ENCODE measurements around the gene DNM1.

DNM1 gene

GRCh38 chr9:128203024-128203706, at the start of gene DNM1:
DNM1 (plus strand) TSS chr9:128203379; CDS start chr9:128203471, 92 bp downstream.
- peak; percentile 51 for FAIRE-seq
- peak; percentile 96 for DNase-seq (ENCODE audit: insufficient read length, low spot score)

- FAIRE-seq = no peak
- DNase-seq (ENCODE audit: insufficient read length, low spot score) = no peak
Observed at GRCh38 chr9:128153947-128154695, 49.1 kb upstream of the DNM1 start.

- FAIRE-seq (no peak), DNase-seq (ENCODE audit: insufficient read length, low spot score) (no peak)
Observed at GRCh38 chr9:128155736-128156500, 47.3 kb upstream of the DNM1 start.

GRCh38 chr9:128159522-128159783, 43.7 kb upstream of the DNM1 start:
- FAIRE-seq (no peak), DNase-seq (ENCODE audit: insufficient read length, low spot score) (peak; percentile 37)

- FAIRE-seq (peak; percentile 26), DNase-seq (ENCODE audit: insufficient read length, low spot score) (peak; percentile 99)
Observed at GRCh38 chr9:128159784-128160602, 43.2 kb upstream of the DNM1 start, which contains the start of gene BBLN. BBLN (plus strand) TSS chr9:128160265; CDS start chr9:128160408, 143 bp downstream.

GRCh38 chr9:128160603-128160987, 42.6 kb upstream of the DNM1 start:
- FAIRE-seq (no peak), DNase-seq (ENCODE audit: insufficient read length, low spot score) (peak; percentile 58)

- FAIRE-seq (no peak), DNase-seq (ENCODE audit: insufficient read length, low spot score) (no peak)
Observed at GRCh38 chr9:128161215-128161902, 41.8 kb upstream of the DNM1 start.

GRCh38 chr9:128162215-128163026, 40.8 kb upstream of the DNM1 start:
- DNase-seq (ENCODE audit: insufficient read length, low spot score) = no peak
- no peak for FAIRE-seq

- DNase-seq (ENCODE audit: insufficient read length, low spot score) (no peak), FAIRE-seq (no peak)
Observed at GRCh38 chr9:128163027-128163515, 40.1 kb upstream of the DNM1 start.

- FAIRE-seq = no peak
Observed at GRCh38 chr9:128163523-128164306, 39.5 kb upstream of the DNM1 start.

GRCh38 chr9:128164307-128164885, 38.8 kb upstream of the DNM1 start:
- DNase-seq (ENCODE audit: insufficient read length, low spot score) (no peak), FAIRE-seq (no peak)

More at GRCh38 chr9:128163523-128164306, 39.5 kb upstream of the DNM1 start:
- no peak for DNase-seq (ENCODE audit: insufficient read length, low spot score)

GRCh38 chr9:128166169-128166568, 37.0 kb upstream of the DNM1 start:
- no peak for DNase-seq (ENCODE audit: insufficient read length, low spot score)
- FAIRE-seq = no peak

GRCh38 chr9:128167209-128167608, 36.0 kb upstream of the DNM1 start:
- no peak for DNase-seq (ENCODE audit: insufficient read length, low spot score)
- FAIRE-seq = no peak

GRCh38 chr9:128168731-128169308, 34.4 kb upstream of the DNM1 start:
- no peak for DNase-seq (ENCODE audit: insufficient read length, low spot score)
- FAIRE-seq = no peak

- FAIRE-seq = no peak
- no peak for DNase-seq (ENCODE audit: insufficient read length, low spot score)
Observed at GRCh38 chr9:128169492-128169891, 33.7 kb upstream of the DNM1 start.

GRCh38 chr9:128169925-128170324, 33.3 kb upstream of the DNM1 start:
- FAIRE-seq = no peak
- DNase-seq (ENCODE audit: insufficient read length, low spot score) = no peak

- FAIRE-seq (no peak), DNase-seq (ENCODE audit: insufficient read length, low spot score) (no peak)
Observed at GRCh38 chr9:128174062-128174461, 29.1 kb upstream of the DNM1 start.

- no peak for FAIRE-seq
- DNase-seq (ENCODE audit: insufficient read length, low spot score) = no peak
Observed at GRCh38 chr9:128175102-128175563, 28.0 kb upstream of the DNM1 start.

All from GM19239 (cell line).